GM23338 (cell line): ENCODE results near the gene AGAP1. TPM values are rescaled to one million over a fixed set of nuclear protein-coding genes. Genes with fewer than 3 reads are reported as not detected.

Experiments used
- ATAC-seq: fragments of 200-7000 bp; cut with Tn5 transposase; 3 replicates; pipeline ENCODE4 v1.9.1; 2020
- DNase-seq: peaks from one replicate; pipeline ENCODE4 v3.0.0-alpha.2; 2015; ENCODE audit warnings: low spot score
- H2AFZ ChIP-seq: fragments of 200-600 bp; sonication (generic); 2 replicates; pipeline ENCODE4 v1.8.0; 2016; ENCODE audit warnings: antibody characterized with exemption, mild to moderate bottlenecking, moderate library complexity
- H3F3A ChIP-seq: fragments of 200-600 bp; sonication (generic); replicated peaks from 2 replicates; pipeline ENCODE4 v1.8.0; 2017; ENCODE audit warnings: antibody characterized with exemption, mixed run types, low read depth
- H3K27ac ChIP-seq: fragments of 200-600 bp; sonication (generic); 2 replicates; pipeline ENCODE4 v1.6.1; 2016; ENCODE audit warnings: low read depth
- H3K27me3 ChIP-seq: fragments of 200-600 bp; sonication (generic); 2 replicates; pipeline ENCODE4 v1.8.0; 2016; ENCODE audit warnings: mild to moderate bottlenecking, mixed run types, moderate library complexity; ENCODE audit not compliant: insufficient read depth
- H3K36me3 ChIP-seq: fragments of 200-600 bp; sonication (generic); 2 replicates; pipeline ENCODE4 v1.8.0; 2016; ENCODE audit warnings: mild to moderate bottlenecking; ENCODE audit not compliant: insufficient read depth
- H3K4me1 ChIP-seq: fragments of 200-600 bp; sonication (generic); 2 replicates; pipeline ENCODE4 v1.8.0; 2016; ENCODE audit warnings: mild to moderate bottlenecking, moderate library complexity; ENCODE audit not compliant: insufficient read depth
- H3K4me2 ChIP-seq: fragments of 200-600 bp; sonication (generic); 2 replicates; pipeline ENCODE4 v1.7.1; 2017; ENCODE audit warnings: mixed run types
- H3K4me3 ChIP-seq: fragments of 200-600 bp; sonication (generic); 2 replicates; pipeline ENCODE4 v1.6.1; 2016; ENCODE audit warnings: mixed run types
- H3K79me2 ChIP-seq: fragments of 200-600 bp; sonication (generic); replicated peaks from 2 replicates; pipeline ENCODE4 v1.8.0; 2017; ENCODE audit warnings: mild to moderate bottlenecking; ENCODE audit not compliant: insufficient read depth
- H3K9me2 ChIP-seq: fragments of 200-600 bp; sonication (generic); 2 replicates; pipeline ENCODE4 v1.8.0; 2017; ENCODE audit not compliant: insufficient read depth
- H4K20me1 ChIP-seq: fragments of 200-600 bp; sonication (generic); replicated peaks from 2 replicates; pipeline ENCODE4 v1.8.0; 2017; ENCODE audit warnings: mild to moderate bottlenecking; ENCODE audit not compliant: insufficient read depth
- H3K27ac Mint-ChIP-seq: 2 replicates; pipeline ENCODE4 v1.8.0; 2020; ENCODE audit warnings: inconsistent platforms, mild to moderate bottlenecking, moderate library complexity, mixed read lengths
- H3K27me3 Mint-ChIP-seq: 3 replicates; pipeline ENCODE4 v1.8.0; 2022; ENCODE audit warnings: low read depth, mild to moderate bottlenecking, moderate library complexity, mixed read lengths, inconsistent platforms; ENCODE audit not compliant: insufficient read depth, poor library complexity
- H3K36me3 Mint-ChIP-seq: 3 replicates; pipeline ENCODE4 v1.8.0; 2021; ENCODE audit warnings: low read depth, mild to moderate bottlenecking, inconsistent platforms, moderate library complexity, mixed read lengths
- H3K4me1 Mint-ChIP-seq: 3 replicates; pipeline ENCODE4 v1.8.0; 2020; ENCODE audit warnings: mild to moderate bottlenecking, inconsistent platforms, mixed read lengths
- H3K4me3 Mint-ChIP-seq: 3 replicates; pipeline ENCODE4 v1.8.0; 2021; ENCODE audit warnings: moderate library complexity, mild to moderate bottlenecking, inconsistent platforms, mixed read lengths
- H3K9me3 Mint-ChIP-seq: 3 replicates; pipeline ENCODE4 v1.8.0; 2020; ENCODE audit warnings: moderate library complexity, mild to moderate bottlenecking, inconsistent platforms, mixed read lengths
- CREB1 ChIP-seq: fragments of 250-450 bp; sonication (Bioruptor Pico); IDR thresholded peaks from 2 replicates; pipeline ENCODE4 v1.5.0; 2020; ENCODE audit warnings: low read depth, mild to moderate bottlenecking, moderate library complexity
- EZH2 ChIP-seq: fragments of 200-600 bp; sonication (generic); IDR thresholded peaks from one replicate; pipeline ENCODE4 v1.8.0; 2017; ENCODE audit warnings: antibody characterized with exemption, mild to moderate bottlenecking, low read depth; ENCODE audit not compliant: unreplicated experiment
- EZH2phosphoT487 ChIP-seq: fragments of 200-600 bp; sonication (generic); IDR thresholded peaks from one replicate; pipeline ENCODE4 v1.8.1; 2018; ENCODE audit warnings: antibody characterized with exemption; ENCODE audit not compliant: unreplicated experiment
- NANOG ChIP-seq: IDR thresholded peaks from 2 replicates; pipeline ENCODE4 v1.6.1; 2016; ENCODE audit warnings: antibody characterized with exemption, borderline replicate concordance
- ZNF114 ChIP-seq: fragments of 250-450 bp; sonication (Bioruptor Pico); IDR thresholded peaks from 2 replicates; pipeline ENCODE4 v1.5.0; 2020; ENCODE audit warnings: mild to moderate bottlenecking, moderate library complexity
- polyA plus RNA-seq: library from polyadenylated mRNA; unstranded; fragments of >200 nt; fragmentation: Nextera tagmentation; extraction: Ambion mirVana; gene quantifications from 2 replicates; pipeline ENCODE4 v1.2.1, GENCODE V29; 2016
- total RNA-seq: library from RNA; depleted of rRNA; stranded (reverse); fragments of >200 nt; shearing (Covaris generic); gene quantifications from 2 replicates; pipeline ENCODE4 v1.2.3, GENCODE V29; 2014
- TF ChIP-seq, protein P1 (sequence below): fragments of 250-450 bp; sonication (Bioruptor Pico); IDR thresholded peaks from 2 replicates; pipeline ENCODE4 v1.5.0; 2020; ENCODE audit warnings: mild to moderate bottlenecking, moderate library complexity
- TF ChIP-seq, protein P2 (sequence below): IDR thresholded peaks from one replicate; pipeline ENCODE4 v1.6.1; 2018; ENCODE audit warnings: antibody characterized with exemption; ENCODE audit not compliant: unreplicated experiment
- TF ChIP-seq, protein P3 (sequence below), 2 experiments: fragments of 200-600 bp in 1 of 2; sonication (generic) in 1 of 2; conservative IDR thresholded peaks; 2 replicates each; pipeline versions ENCODE4 v1.5.1 to v1.6.1; 2016 to 2017; ENCODE audit warnings: antibody characterized with exemption in 2 of 2, low read depth in 2 of 2, mild to moderate bottlenecking in 2 of 2, moderate library complexity in 1 of 2

AGAP1 gene
- total and polyA plus RNA-seq, 2 experiments from 2014 or later = 13.3 to 27.9 TPM

- TF ChIP-seq, protein P1, sequence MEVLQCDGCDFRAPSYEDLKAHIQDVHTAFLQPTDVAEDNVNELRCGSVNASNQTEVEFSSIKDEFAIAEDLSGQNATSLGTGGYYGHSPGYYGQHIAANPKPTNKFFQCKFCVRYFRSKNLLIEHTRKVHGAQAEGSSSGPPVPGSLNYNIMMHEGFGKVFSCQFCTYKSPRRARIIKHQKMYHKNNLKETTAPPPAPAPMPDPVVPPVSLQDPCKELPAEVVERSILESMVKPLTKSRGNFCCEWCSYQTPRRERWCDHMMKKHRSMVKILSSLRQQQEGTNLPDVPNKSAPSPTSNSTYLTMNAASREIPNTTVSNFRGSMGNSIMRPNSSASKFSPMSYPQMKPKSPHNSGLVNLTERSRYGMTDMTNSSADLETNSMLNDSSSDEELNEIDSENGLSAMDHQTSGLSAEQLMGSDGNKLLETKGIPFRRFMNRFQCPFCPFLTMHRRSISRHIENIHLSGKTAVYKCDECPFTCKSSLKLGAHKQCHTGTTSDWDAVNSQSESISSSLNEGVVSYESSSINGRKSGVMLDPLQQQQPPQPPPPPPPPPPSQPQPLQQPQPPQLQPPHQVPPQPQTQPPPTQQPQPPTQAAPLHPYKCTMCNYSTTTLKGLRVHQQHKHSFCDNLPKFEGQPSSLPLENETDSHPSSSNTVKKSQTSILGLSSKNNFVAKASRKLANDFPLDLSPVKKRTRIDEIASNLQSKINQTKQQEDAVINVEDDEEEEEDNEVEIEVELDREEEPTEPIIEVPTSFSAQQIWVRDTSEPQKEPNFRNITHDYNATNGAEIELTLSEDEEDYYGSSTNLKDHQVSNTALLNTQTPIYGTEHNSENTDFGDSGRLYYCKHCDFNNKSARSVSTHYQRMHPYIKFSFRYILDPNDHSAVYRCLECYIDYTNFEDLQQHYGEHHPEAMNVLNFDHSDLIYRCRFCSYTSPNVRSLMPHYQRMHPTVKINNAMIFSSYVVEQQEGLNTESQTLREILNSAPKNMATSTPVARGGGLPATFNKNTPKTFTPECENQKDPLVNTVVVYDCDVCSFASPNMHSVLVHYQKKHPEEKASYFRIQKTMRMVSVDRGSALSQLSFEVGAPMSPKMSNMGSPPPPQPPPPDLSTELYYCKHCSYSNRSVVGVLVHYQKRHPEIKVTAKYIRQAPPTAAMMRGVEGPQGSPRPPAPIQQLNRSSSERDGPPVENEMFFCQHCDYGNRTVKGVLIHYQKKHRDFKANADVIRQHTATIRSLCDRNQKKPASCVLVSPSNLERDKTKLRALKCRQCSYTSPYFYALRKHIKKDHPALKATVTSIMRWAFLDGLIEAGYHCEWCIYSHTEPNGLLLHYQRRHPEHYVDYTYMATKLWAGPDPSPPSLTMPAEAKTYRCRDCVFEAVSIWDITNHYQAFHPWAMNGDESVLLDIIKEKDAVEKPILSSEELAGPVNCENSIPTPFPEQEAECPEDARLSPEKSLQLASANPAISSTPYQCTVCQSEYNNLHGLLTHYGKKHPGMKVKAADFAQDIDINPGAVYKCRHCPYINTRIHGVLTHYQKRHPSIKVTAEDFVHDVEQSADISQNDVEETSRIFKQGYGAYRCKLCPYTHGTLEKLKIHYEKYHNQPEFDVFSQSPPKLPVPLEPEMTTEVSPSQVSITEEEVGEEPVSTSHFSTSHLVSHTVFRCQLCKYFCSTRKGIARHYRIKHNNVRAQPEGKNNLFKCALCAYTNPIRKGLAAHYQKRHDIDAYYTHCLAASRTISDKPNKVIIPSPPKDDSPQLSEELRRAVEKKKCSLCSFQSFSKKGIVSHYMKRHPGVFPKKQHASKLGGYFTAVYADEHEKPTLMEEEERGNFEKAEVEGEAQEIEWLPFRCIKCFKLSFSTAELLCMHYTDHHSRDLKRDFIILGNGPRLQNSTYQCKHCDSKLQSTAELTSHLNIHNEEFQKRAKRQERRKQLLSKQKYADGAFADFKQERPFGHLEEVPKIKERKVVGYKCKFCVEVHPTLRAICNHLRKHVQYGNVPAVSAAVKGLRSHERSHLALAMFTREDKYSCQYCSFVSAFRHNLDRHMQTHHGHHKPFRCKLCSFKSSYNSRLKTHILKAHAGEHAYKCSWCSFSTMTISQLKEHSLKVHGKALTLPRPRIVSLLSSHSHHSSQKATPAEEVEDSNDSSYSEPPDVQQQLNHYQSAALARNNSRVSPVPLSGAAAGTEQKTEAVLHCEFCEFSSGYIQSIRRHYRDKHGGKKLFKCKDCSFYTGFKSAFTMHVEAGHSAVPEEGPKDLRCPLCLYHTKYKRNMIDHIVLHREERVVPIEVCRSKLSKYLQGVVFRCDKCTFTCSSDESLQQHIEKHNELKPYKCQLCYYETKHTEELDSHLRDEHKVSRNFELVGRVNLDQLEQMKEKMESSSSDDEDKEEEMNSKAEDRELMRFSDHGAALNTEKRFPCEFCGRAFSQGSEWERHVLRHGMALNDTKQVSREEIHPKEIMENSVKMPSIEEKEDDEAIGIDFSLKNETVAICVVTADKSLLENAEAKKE = no peak
- TF ChIP-seq CREB1 (CRISPR knock-in tag) (no peak), NANOG (no peak)
Measured at GRCh38 chr2:235692671-235693171, 198.9 kb downstream of the AGAP1 start (continued).

DNA sequence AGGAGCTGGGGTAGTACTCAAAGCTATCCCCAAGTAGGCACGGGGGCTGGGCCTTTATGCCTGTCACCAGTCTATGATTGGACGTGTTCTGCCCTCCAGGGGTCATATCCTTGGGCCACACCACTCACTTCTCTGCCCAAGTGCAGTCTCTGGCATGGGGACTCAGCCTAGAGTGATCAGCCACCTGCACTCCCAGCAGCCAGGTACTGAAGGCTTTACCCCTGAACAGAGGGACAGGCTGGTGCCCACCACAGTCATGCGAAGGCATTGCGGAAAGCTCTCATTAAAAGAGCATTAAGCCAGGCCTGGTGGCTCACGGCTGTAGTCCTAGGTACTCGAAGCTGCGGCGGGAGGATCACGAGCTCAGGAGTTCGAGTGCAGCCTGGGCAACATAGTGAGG lies 199.4 kb downstream of the AGAP1 start:
- peaks cover 18% of the 10 kb centered on the region for H3K9me3 Mint-ChIP-seq
- Histone ChIP-seq H3K79me2 (peaks cover 99% of the 10 kb centered on the region), H3K4me3 (no peak overlapping the region), H3F3A (no peaks in the 10 kb centered on the region), H2AFZ (no peak overlapping the region), H3K27me3 (no peaks in the 10 kb centered on the region), H3K4me2 (no peak overlapping the region), H3K27ac (no peak overlapping the region), H4K20me1 (peaks cover 45% of the 10 kb centered on the region), H3K9me2 (no peaks in the 10 kb centered on the region), H3K36me3 (no peaks in the 10 kb centered on the region), H3K4me1 (peaks cover 16% of the 10 kb centered on the region)
- DNase-seq (no peak), ATAC-seq (no peak)
- no peak overlapping the region for H3K4me3 Mint-ChIP-seq
- peaks cover 48% of the 10 kb centered on the region for H3K4me1 Mint-ChIP-seq
- peaks cover 10% of the 10 kb centered on the region for H3K27me3 Mint-ChIP-seq
- H3K27ac Mint-ChIP-seq = 0 out of 2 replicates have a peak overlapping the region, but pooled peaks have one; percentile 61
- H3K36me3 Mint-ChIP-seq = peaks cover 14% of the 10 kb centered on the region
- no peak for TF ChIP-seq ZNF114 (CRISPR knock-in tag)
- TF ChIP-seq, protein P2, sequence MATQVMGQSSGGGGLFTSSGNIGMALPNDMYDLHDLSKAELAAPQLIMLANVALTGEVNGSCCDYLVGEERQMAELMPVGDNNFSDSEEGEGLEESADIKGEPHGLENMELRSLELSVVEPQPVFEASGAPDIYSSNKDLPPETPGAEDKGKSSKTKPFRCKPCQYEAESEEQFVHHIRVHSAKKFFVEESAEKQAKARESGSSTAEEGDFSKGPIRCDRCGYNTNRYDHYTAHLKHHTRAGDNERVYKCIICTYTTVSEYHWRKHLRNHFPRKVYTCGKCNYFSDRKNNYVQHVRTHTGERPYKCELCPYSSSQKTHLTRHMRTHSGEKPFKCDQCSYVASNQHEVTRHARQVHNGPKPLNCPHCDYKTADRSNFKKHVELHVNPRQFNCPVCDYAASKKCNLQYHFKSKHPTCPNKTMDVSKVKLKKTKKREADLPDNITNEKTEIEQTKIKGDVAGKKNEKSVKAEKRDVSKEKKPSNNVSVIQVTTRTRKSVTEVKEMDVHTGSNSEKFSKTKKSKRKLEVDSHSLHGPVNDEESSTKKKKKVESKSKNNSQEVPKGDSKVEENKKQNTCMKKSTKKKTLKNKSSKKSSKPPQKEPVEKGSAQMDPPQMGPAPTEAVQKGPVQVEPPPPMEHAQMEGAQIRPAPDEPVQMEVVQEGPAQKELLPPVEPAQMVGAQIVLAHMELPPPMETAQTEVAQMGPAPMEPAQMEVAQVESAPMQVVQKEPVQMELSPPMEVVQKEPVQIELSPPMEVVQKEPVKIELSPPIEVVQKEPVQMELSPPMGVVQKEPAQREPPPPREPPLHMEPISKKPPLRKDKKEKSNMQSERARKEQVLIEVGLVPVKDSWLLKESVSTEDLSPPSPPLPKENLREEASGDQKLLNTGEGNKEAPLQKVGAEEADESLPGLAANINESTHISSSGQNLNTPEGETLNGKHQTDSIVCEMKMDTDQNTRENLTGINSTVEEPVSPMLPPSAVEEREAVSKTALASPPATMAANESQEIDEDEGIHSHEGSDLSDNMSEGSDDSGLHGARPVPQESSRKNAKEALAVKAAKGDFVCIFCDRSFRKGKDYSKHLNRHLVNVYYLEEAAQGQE = no peak
- no peak for TF ChIP-seq EZH2phosphoT487
- TF ChIP-seq EZH2 = no peak
- TF ChIP-seq CREB1 (CRISPR knock-in tag) = no peak
- TF ChIP-seq, protein P3, sequence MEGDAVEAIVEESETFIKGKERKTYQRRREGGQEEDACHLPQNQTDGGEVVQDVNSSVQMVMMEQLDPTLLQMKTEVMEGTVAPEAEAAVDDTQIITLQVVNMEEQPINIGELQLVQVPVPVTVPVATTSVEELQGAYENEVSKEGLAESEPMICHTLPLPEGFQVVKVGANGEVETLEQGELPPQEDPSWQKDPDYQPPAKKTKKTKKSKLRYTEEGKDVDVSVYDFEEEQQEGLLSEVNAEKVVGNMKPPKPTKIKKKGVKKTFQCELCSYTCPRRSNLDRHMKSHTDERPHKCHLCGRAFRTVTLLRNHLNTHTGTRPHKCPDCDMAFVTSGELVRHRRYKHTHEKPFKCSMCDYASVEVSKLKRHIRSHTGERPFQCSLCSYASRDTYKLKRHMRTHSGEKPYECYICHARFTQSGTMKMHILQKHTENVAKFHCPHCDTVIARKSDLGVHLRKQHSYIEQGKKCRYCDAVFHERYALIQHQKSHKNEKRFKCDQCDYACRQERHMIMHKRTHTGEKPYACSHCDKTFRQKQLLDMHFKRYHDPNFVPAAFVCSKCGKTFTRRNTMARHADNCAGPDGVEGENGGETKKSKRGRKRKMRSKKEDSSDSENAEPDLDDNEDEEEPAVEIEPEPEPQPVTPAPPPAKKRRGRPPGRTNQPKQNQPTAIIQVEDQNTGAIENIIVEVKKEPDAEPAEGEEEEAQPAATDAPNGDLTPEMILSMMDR (conservative IDR thresholded peaks at IDR 0.05; ENCODE audit: low read depth in 2 of 2) = no peak
